Measurements from ENCODE around the gene ADCY10. TPM values are rescaled to one million over a fixed set of nuclear protein-coding genes. Genes with fewer than 3 reads are reported as not detected.

ADCY10 gene
- total and polyA plus RNA-seq, 9 of the 15 experiments (the other 6 are each of a cell fraction or from before 2014, with no cell fraction given) = 0.08 to 0.86 (median 0.22) TPM

DNA sequence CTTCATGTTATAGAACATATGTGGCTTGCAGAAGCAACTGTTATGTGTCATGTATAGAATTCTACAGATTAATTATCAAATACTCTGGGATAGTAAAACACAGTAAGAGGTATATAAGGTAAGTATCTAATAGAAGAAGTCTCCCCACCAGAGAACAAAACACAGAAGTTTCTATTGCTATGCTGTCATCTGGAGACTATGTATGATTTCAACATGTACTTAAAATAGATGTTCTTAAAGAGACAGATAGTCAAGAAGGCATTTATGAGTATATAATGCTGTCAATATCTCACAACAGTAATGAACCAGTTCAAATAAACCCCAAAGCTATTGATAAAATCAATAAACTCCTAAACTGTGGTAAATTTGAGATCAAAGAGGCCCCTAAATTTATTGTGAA, 8.1 kb upstream of the ADCY10 start:
- Histone ChIP-seq H3K79me2 (ENCODE audit: control insufficient read depth, insufficient read depth, low read length) (peaks cover 75% of the 10 kb centered on the region), H3K4me2 (ENCODE audit: insufficient read depth, low read length) (no peak overlapping the region), H3K36me3 (ENCODE audit: control insufficient read depth, insufficient read depth, low read length) (peaks cover 47% of the 10 kb centered on the region), H3K9me1 (ENCODE audit: control insufficient read depth, insufficient read depth, low read length) (no peaks in the 10 kb centered on the region), H3K27ac (ENCODE audit: extremely low read depth, low read depth, low read length) (peak overlapping the region; percentile 76; the same call in 2 of the 3 replicates), H3K4me1 (replicated peaks in 1 of 2; ENCODE audit: control insufficient read depth in 2 of 2, insufficient read depth in 2 of 2, low read length in 2 of 2) (peaks cover 14 to 50% of the 10 kb centered on the region in 2 experiments), H3K27me3 (ENCODE audit: control insufficient read depth in 2 of 2, insufficient read depth in 2 of 2, low read length in 2 of 2) (no peaks in the 10 kb centered on the region), H3K4me3 (no peak overlapping the region), H4K20me1 (replicated peaks; ENCODE audit: control insufficient read depth, insufficient read depth, low read length) (no peaks in the 10 kb centered on the region), H2AFZ (ENCODE audit: low read depth, low read length) (no peak overlapping the region), H3K9ac (ENCODE audit: insufficient read depth in 1 of 2, low read depth in 2 of 2, low read length in 2 of 2) (peak overlapping the region in 1 of 2 experiments; percentile 7; a peak in 1 of 4 replicates), H3K9me3 (replicated peaks; ENCODE audit: control insufficient read depth, insufficient read depth, low read depth, low read length) (no peaks in the 10 kb centered on the region)
- no peak for ATAC-seq
- ChIA-PET CTCF (ENCODE audit: low intra/inter-chr PET ratio) (no interaction called here), POLR2A (interaction anchor here (0.7 to 1.4 kb wide), 4 partner anchors 10 to 79 kb away, joined by 3 to 5 read pairs (median 4); no protein-coding TSS in a partner anchor)
- DNase-seq (ENCODE audit: extremely low read depth in 1 of 4, low spot score in 3 of 4) = no peak
- no TSS peak for BruUV-seq (replicated peaks)
- in situ Hi-C loops (cut with MboI) = no loop called here
- FAIRE-seq = no peak
- intact Hi-C loops (cut with micrococcal nuclease) = loop anchor here (5.0 kb wide), 1 partner anchor 200 kb away; the partner anchor contains the start of gene MPZL1
- TF ChIP-seq RBM14 (IDR thresholded peaks at IDR 0.05; ENCODE audit: borderline replicate concordance, insufficient read depth, low read depth, low read length) (no peak), TEAD4 (IDR thresholded peaks at IDR 0.05; ENCODE audit: low read length) (no peak), TEAD4 (CRISPR knock-in tag; IDR thresholded peaks at IDR 0.05; ENCODE audit: borderline replicate concordance) (no peak), ZBTB5 (IDR thresholded peaks at IDR 0.05) (no peak), CHD2 (IDR thresholded peaks at IDR 0.05; ENCODE audit: low read depth, low read length) (no peak), NFRKB (IDR thresholded peaks at IDR 0.05; ENCODE audit: low read depth) (no peak), ZNF347 (CRISPR knock-in tag; IDR thresholded peaks at IDR 0.05; ENCODE audit: low read depth) (no peak), NBN (IDR thresholded peaks at IDR 0.05; ENCODE audit: low read depth) (no peak), NCOR1 (IDR thresholded peaks at IDR 0.05) (peak; percentile 17; the same call in 1 of the 2 replicates), ZBED1 (IDR thresholded peaks at IDR 0.05) (no peak), MAFF (IDR thresholded peaks at IDR 0.05; ENCODE audit: low read length) (no peak), ELF1 (tag; IDR thresholded peaks at IDR 0.05) (no peak), ZBTB12 (CRISPR knock-in tag; IDR thresholded peaks at IDR 0.05) (no peak)
- TF ChIP-seq, protein P1, sequence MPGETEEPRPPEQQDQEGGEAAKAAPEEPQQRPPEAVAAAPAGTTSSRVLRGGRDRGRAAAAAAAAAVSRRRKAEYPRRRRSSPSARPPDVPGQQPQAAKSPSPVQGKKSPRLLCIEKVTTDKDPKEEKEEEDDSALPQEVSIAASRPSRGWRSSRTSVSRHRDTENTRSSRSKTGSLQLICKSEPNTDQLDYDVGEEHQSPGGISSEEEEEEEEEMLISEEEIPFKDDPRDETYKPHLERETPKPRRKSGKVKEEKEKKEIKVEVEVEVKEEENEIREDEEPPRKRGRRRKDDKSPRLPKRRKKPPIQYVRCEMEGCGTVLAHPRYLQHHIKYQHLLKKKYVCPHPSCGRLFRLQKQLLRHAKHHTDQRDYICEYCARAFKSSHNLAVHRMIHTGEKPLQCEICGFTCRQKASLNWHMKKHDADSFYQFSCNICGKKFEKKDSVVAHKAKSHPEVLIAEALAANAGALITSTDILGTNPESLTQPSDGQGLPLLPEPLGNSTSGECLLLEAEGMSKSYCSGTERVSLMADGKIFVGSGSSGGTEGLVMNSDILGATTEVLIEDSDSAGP (CRISPR knock-in tag; IDR thresholded peaks at IDR 0.05) = peak; percentile 51; the same call in 1 of the 2 replicates
- TF ChIP-seq, protein P2, sequence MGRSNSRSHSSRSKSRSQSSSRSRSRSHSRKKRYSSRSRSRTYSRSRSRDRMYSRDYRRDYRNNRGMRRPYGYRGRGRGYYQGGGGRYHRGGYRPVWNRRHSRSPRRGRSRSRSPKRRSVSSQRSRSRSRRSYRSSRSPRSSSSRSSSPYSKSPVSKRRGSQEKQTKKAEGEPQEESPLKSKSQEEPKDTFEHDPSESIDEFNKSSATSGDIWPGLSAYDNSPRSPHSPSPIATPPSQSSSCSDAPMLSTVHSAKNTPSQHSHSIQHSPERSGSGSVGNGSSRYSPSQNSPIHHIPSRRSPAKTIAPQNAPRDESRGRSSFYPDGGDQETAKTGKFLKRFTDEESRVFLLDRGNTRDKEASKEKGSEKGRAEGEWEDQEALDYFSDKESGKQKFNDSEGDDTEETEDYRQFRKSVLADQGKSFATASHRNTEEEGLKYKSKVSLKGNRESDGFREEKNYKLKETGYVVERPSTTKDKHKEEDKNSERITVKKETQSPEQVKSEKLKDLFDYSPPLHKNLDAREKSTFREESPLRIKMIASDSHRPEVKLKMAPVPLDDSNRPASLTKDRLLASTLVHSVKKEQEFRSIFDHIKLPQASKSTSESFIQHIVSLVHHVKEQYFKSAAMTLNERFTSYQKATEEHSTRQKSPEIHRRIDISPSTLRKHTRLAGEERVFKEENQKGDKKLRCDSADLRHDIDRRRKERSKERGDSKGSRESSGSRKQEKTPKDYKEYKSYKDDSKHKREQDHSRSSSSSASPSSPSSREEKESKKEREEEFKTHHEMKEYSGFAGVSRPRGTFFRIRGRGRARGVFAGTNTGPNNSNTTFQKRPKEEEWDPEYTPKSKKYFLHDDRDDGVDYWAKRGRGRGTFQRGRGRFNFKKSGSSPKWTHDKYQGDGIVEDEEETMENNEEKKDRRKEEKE (IDR thresholded peaks at IDR 0.05; ENCODE audit: borderline replicate concordance in 1 of 2, control insufficient read depth in 1 of 2, low read depth in 2 of 2, low read length in 1 of 2) = no peak
